Nucleus accumbens (tissue), 56 donors: ENCODE measurements around the gene IHH.

ENCODE experiments used
- DNase-seq, 56 donors: peaks; one replicate each; lab custom pipeline; 2025; lab: John Stamatoyannopoulos, UW

The IHH gene

DNA sequence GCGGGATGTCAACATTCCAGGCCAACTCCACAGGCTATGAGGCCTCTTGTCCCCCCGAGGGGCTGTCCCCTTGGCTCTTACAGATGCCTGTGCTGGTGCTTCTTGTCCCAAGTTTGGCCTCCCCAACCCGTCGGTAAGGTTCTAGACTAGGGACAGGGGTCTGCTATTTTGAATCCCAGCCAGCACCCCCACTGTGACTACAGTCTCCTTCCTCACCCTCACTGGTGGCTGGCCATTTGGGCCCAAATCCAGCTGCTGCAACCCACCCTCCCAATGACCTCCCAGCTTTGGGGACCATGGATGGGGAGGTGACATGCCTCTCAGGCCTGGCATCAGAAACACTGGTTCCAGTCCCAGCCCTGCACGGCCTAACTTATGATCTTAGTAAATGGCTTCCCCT is 38.1 kb downstream of the IHH start:
- DNase-seq, result no peak

DNA sequence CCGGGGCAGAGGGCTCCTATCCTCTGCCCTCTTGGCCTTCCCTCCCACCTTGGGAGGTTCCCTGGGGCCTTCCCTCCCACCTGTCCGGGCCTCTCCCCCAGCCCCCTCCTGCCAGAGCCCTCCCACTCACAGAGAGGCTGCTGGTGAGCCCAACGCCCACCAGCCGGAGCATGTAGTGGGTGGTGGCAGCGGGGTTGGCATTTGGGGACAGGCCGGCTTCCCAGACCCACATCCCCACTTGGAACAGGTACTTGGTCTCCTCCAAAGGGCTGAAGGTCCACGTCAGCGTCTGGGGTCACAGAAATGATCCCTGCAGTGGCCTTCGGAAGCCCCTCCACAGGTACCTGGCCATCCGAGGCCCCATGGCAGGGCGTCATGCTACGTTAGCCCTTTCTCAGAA is 38.7 kb downstream of the IHH start:
- no peak for DNase-seq

DNA sequence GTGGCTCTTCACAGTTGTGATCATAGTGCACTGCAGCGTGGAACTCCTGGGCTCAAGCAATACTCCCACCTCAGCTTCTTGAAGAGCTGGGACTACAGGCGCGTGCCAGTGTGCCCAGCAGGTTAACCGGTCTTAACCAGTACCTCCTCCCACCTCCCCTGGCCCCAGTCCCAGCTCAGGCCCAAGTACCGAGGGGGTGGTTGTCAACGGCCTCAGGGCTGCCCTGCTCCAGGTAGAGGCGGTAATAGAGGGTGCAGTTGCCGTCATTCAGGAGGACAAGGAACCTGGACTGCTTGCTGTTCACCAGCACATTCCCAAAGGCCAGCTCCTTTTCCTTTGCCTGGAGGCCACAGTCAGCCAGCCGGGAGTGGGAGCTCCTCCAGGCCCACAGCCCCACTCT is 39.1 kb downstream of the IHH start:
- no peak for DNase-seq

GRCh38 chr2:219020604-219021365 is 39.9 kb downstream of the IHH start:
- no peak for DNase-seq

GRCh38 chr2:219019436-219019835 is 41.3 kb downstream of the IHH start:
- DNase-seq, result no peak

GRCh38 chr2:219018726-219019125 is 42.0 kb downstream of the IHH start:
- DNase-seq, result no peak

DNA sequence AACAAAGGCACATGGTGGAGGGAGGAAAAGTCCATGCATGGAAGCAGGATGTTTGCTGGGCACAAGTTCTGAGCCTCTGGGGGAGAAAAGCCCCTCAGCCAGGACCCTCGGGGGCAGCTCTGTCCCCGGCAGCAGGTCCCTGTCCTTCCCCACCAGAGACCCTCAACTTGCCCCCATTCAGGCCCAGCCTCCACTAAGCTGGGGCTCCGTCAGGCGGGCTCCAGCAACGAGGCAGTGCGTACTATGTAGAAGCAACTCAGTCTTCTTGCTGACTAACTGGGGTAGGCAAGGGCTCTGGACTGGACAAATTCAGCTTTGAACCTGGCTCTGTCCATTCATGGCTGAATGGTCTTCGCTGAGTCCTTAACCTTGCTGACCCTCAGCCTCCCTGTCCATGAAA is 42.4 kb downstream of the IHH start:
- DNase-seq, result no peak

GRCh38 chr2:219017201-219017931 is 43.4 kb downstream of the IHH start:
- DNase-seq, result peak in 51 of 56 donors; percentile 11 to 84 (median 51)

DNA sequence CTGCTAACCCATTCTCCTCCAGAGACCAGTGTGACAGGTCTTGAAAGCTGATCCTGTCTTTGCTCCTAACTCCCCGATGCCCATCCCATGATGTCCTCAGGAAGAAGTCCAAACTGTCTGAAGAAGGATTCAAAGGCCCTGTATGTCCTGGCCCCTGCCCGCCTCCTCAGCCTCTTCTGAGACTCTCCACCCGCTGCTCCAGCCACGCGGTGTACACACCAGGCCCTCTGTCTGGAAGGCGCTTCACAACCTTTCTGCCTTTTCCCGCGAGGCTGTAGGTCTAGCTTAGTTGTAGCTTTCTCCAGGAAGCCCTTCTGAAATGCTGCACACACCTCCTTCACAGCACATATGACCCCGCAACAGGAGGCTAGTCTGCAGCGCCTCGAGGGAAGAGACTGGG is 44.0 kb downstream of the IHH start:
- no peak for DNase-seq

DNA sequence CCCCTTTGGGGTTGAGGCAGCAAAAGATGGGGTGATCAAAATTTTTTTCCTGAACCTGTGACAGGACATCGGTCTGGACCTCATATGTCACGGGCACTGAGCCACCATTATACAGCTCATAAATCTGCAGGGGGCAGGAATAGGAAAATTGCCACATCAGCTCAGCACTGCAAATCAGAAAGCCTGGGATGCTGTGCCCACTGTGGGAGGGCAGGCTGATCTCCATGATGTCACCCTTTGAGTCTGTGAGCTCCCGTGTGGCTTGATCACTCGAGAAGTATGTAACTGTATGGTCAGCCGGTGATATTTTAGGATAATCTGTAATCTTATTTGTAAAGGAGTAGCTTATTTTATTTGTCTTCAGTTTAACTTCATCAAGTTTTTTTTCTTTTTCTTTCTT is 49.8 kb downstream of the IHH start:
- DNase-seq, result no peak

- no peak for DNase-seq
These were observed 50.5 kb downstream of the IHH start for GRCh38 chr2:219010162-219010756.

- DNase-seq, result no peak
These were observed 51.4 kb downstream of the IHH start for GRCh38 chr2:219009294-219009693.
